ENCODE results near the gene TAS2R7. TPM values are rescaled to one million over a fixed set of nuclear protein-coding genes. Genes with fewer than 3 reads are reported as not detected.

The TAS2R7 gene
- total RNA-seq, 2 experiments from 2014 or later = not detected

- POLR2A ChIA-PET = no interaction called here
- H3K27me3 Mint-ChIP-seq = no peaks in the 10 kb centered on the region
- DNase-seq (no peak), ATAC-seq (ENCODE audit: poor library complexity) (no peak)
- CTCF ChIA-PET = no interaction called here
- intact Hi-C loops (cut with DNase I, micrococcal nuclease) = no loop called here
- TF ChIP-seq CTCF (IDR thresholded peaks at IDR 0.05) = no peak
- no peaks in the 10 kb centered on the region for H3K9me3 ChIP-seq (ENCODE audit: control insufficient read depth in 1 of 2, insufficient read depth in 1 of 2, low read length in 2 of 2)
- H3K4me3 ChIP-seq (ENCODE audit: low read length) = no peak overlapping the region
- H3K27ac ChIP-seq (ENCODE audit: low read depth in 1 of 2, low read length in 2 of 2) = no peak overlapping the region
- H3K27me3 ChIP-seq (ENCODE audit: control insufficient read depth in 1 of 2, insufficient read depth in 2 of 2, low read length in 2 of 2) = no peaks in the 10 kb centered on the region
- H3K27ac Mint-ChIP-seq = no peak overlapping the region
- no peaks in the 10 kb centered on the region for H3K4me1 Mint-ChIP-seq (ENCODE audit: low read depth)
- no peaks in the 10 kb centered on the region for H3K4me1 ChIP-seq (ENCODE audit: insufficient read depth, low read length)
- H3K36me3 ChIP-seq (ENCODE audit: insufficient read depth, low read length) = no peaks in the 10 kb centered on the region
- no peak overlapping the region for H3K4me3 Mint-ChIP-seq
- no peaks in the 10 kb centered on the region for H3K36me3 Mint-ChIP-seq (ENCODE audit: low read depth)
- H3K9me3 Mint-ChIP-seq = no peaks in the 10 kb centered on the region
Measured at GRCh38 chr12:10829994-10830393, 27.6 kb upstream of the TAS2R7 start.

GRCh38 chr12:10826258-10826657 is 23.8 kb upstream of the TAS2R7 start, which contains the start of gene TAS2R10:
TSS of gene TAS2R10 (minus strand) at chr12:10826358. CDS start at chr12:10826269, 89 bp downstream.
- Mint-ChIP-seq H3K36me3 (ENCODE audit: low read depth) (no peaks in the 10 kb centered on the region), H3K27ac (no peak within 1 kb of the TSS), H3K4me3 (no peak within 1 kb of the TSS), H3K4me1 (ENCODE audit: low read depth) (no peaks in the 10 kb centered on the region), H3K27me3 (no peaks in the 10 kb centered on the region), H3K9me3 (no peaks in the 10 kb centered on the region)
- Histone ChIP-seq H3K9me3 (ENCODE audit: control insufficient read depth in 1 of 2, insufficient read depth in 1 of 2, low read length in 2 of 2) (no peaks in the 10 kb centered on the region), H3K4me3 (ENCODE audit: low read length) (no peak within 1 kb of the TSS), H3K27me3 (ENCODE audit: control insufficient read depth in 1 of 2, insufficient read depth in 2 of 2, low read length in 2 of 2) (no peaks in the 10 kb centered on the region), H3K27ac (ENCODE audit: low read depth in 1 of 2, low read length in 2 of 2) (no peak within 1 kb of the TSS), H3K4me1 (ENCODE audit: insufficient read depth, low read length) (no peaks in the 10 kb centered on the region), H3K36me3 (ENCODE audit: insufficient read depth, low read length) (no peaks in the 10 kb centered on the region)
- ATAC-seq (ENCODE audit: poor library complexity) (no peak), DNase-seq (no peak)
- no peak for TF ChIP-seq CTCF (IDR thresholded peaks at IDR 0.05)
- CTCF ChIA-PET = no interaction called here
- POLR2A ChIA-PET = no interaction called here
- intact Hi-C loops (cut with DNase I, micrococcal nuclease) = no loop called here

- ChIA-PET POLR2A (no interaction called here), CTCF (no interaction called here)
- Mint-ChIP-seq H3K36me3 (ENCODE audit: low read depth) (no peaks in the 10 kb centered on the region), H3K9me3 (no peaks in the 10 kb centered on the region), H3K4me3 (no peak overlapping the region), H3K4me1 (ENCODE audit: low read depth) (no peaks in the 10 kb centered on the region), H3K27me3 (no peaks in the 10 kb centered on the region), H3K27ac (no peak overlapping the region)
- intact Hi-C loops (cut with DNase I, micrococcal nuclease) = no loop called here
- Histone ChIP-seq H3K27ac (ENCODE audit: low read depth in 1 of 2, low read length in 2 of 2) (no peak overlapping the region), H3K4me1 (ENCODE audit: insufficient read depth, low read length) (no peaks in the 10 kb centered on the region), H3K9me3 (ENCODE audit: control insufficient read depth in 1 of 2, insufficient read depth in 1 of 2, low read length in 2 of 2) (no peaks in the 10 kb centered on the region), H3K4me3 (ENCODE audit: low read length) (no peak overlapping the region), H3K36me3 (ENCODE audit: insufficient read depth, low read length) (no peaks in the 10 kb centered on the region), H3K27me3 (ENCODE audit: control insufficient read depth in 1 of 2, insufficient read depth in 2 of 2, low read length in 2 of 2) (no peaks in the 10 kb centered on the region)
- ATAC-seq (ENCODE audit: poor library complexity) (no peak), DNase-seq (no peak)
- no peak for TF ChIP-seq CTCF (IDR thresholded peaks at IDR 0.05)
Measured at GRCh38 chr12:10824957-10825356, 22.5 kb upstream of the TAS2R7 start.
